ENCODE results near the gene SOX5.

Gene SOX5

GRCh38 chr12:23949348-23950209 is at the start of gene SOX5:
Gene SOX5, minus strand, starts transcription at chr12:23949670. Its CDS starts 69 bp downstream, at chr12:23949601.
- Histone ChIP-seq H3K9me3 (ENCODE audit: severe bottlenecking) (no peaks in the 10 kb centered on the region), H3K27ac (ENCODE audit: poor library complexity, severe bottlenecking) (no peak within 1 kb of the TSS), H3K4me3 (ENCODE audit: severe bottlenecking) (no peak within 1 kb of the TSS), H3K27me3 (ENCODE audit: insufficient read depth, poor library complexity, severe bottlenecking) (peaks cover 9% of the 10 kb centered on the region), H3K36me3 (ENCODE audit: low read depth) (no peaks in the 10 kb centered on the region), H3K4me1 (ENCODE audit: insufficient read depth, poor library complexity, severe bottlenecking) (no peaks in the 10 kb centered on the region)
- ATAC-seq (ENCODE audit: low read depth): no peak
- no peak for DNase-seq (ENCODE audit: low spot score)
- TF ChIP-seq CTCF (IDR thresholded peaks at IDR 0.05; ENCODE audit: poor library complexity, severe bottlenecking): no peak

GRCh38 chr12:23987046-23987445 is 37.6 kb upstream of the SOX5 start:
- TF ChIP-seq CTCF (IDR thresholded peaks at IDR 0.05; ENCODE audit: poor library complexity, severe bottlenecking): no peak
- Histone ChIP-seq H3K4me1 (ENCODE audit: insufficient read depth, poor library complexity, severe bottlenecking) (no peaks in the 10 kb centered on the region), H3K4me3 (ENCODE audit: severe bottlenecking) (no peak overlapping the region), H3K27ac (ENCODE audit: poor library complexity, severe bottlenecking) (no peak overlapping the region), H3K9me3 (ENCODE audit: severe bottlenecking) (no peaks in the 10 kb centered on the region), H3K27me3 (ENCODE audit: insufficient read depth, poor library complexity, severe bottlenecking) (no peaks in the 10 kb centered on the region), H3K36me3 (ENCODE audit: low read depth) (no peaks in the 10 kb centered on the region)
- DNase-seq (ENCODE audit: low spot score): no peak
- no peak for ATAC-seq (ENCODE audit: low read depth)

GRCh38 chr12:23980826-23981225 is 31.4 kb upstream of the SOX5 start:
- ATAC-seq (ENCODE audit: low read depth) (no peak), DNase-seq (ENCODE audit: low spot score) (no peak)
- H3K4me1 ChIP-seq (ENCODE audit: insufficient read depth, poor library complexity, severe bottlenecking): no peaks in the 10 kb centered on the region
- H3K9me3 ChIP-seq (ENCODE audit: severe bottlenecking): no peaks in the 10 kb centered on the region
- H3K36me3 ChIP-seq (ENCODE audit: low read depth): no peaks in the 10 kb centered on the region
- no peak for TF ChIP-seq CTCF (IDR thresholded peaks at IDR 0.05; ENCODE audit: poor library complexity, severe bottlenecking)
- no peaks in the 10 kb centered on the region for H3K27me3 ChIP-seq (ENCODE audit: insufficient read depth, poor library complexity, severe bottlenecking)
- H3K4me3 ChIP-seq (ENCODE audit: severe bottlenecking): no peak overlapping the region
- no peak overlapping the region for H3K27ac ChIP-seq (ENCODE audit: poor library complexity, severe bottlenecking)

- Histone ChIP-seq H3K27ac (ENCODE audit: poor library complexity, severe bottlenecking) (no peak overlapping the region), H3K36me3 (ENCODE audit: low read depth) (no peaks in the 10 kb centered on the region), H3K9me3 (ENCODE audit: severe bottlenecking) (no peaks in the 10 kb centered on the region), H3K4me3 (ENCODE audit: severe bottlenecking) (no peak overlapping the region), H3K27me3 (ENCODE audit: insufficient read depth, poor library complexity, severe bottlenecking) (no peaks in the 10 kb centered on the region), H3K4me1 (ENCODE audit: insufficient read depth, poor library complexity, severe bottlenecking) (no peaks in the 10 kb centered on the region)
- no peak for ATAC-seq (ENCODE audit: low read depth)
- no peak for DNase-seq (ENCODE audit: low spot score)
- TF ChIP-seq CTCF (IDR thresholded peaks at IDR 0.05; ENCODE audit: poor library complexity, severe bottlenecking): no peak
These were observed 15.3 kb upstream of the SOX5 start for GRCh38 chr12:23964812-23965211.

- no peaks in the 10 kb centered on the region for H3K4me1 ChIP-seq (ENCODE audit: insufficient read depth, poor library complexity, severe bottlenecking)
- H3K27ac ChIP-seq (ENCODE audit: poor library complexity, severe bottlenecking): no peak overlapping the region
- DNase-seq (ENCODE audit: low spot score): no peak
These were observed 10.4 kb upstream of the SOX5 start for GRCh38 chr12:23959826-23960225.

More at GRCh38 chr12:23959826-23960225, 10.4 kb upstream of the SOX5 start:
- no peak for TF ChIP-seq CTCF (IDR thresholded peaks at IDR 0.05; ENCODE audit: poor library complexity, severe bottlenecking)
- H3K36me3 ChIP-seq (ENCODE audit: low read depth): no peaks in the 10 kb centered on the region
- ATAC-seq (ENCODE audit: low read depth): no peak
- no peaks in the 10 kb centered on the region for H3K9me3 ChIP-seq (ENCODE audit: severe bottlenecking)
- no peaks in the 10 kb centered on the region for H3K27me3 ChIP-seq (ENCODE audit: insufficient read depth, poor library complexity, severe bottlenecking)
- H3K4me3 ChIP-seq (ENCODE audit: severe bottlenecking): no peak overlapping the region
